HepG2 (cell line): Measurements from ENCODE around the gene TMX4. TPM values are rescaled to one million over a fixed set of nuclear protein-coding genes. Genes with fewer than 3 reads are reported as not detected.

Experiments
- ATAC-seq: fragments of 200-7000 bp; cut with Tn5 transposase; 3 replicates; pipeline ENCODE4 v1.9.1; 2020; ENCODE audit warnings: mild to moderate bottlenecking, moderate library complexity
- BruUV-seq: library from RNA; stranded (reverse); fragments of 400-500 nt; replicated peaks from 2 replicates; lab custom pipeline; 2021; lab: Mats Ljungman, UMichigan
- CTCF ChIA-PET: fragments of 300-600 bp; formaldehyde crosslinking; extraction: SDS; loops from one replicate; lab custom pipeline; 2021; ENCODE audit warnings: low total read pairs, inconsistent platforms, low intra/inter-chr PET ratio; lab: Yijun Ruan, JAX
- POLR2A ChIA-PET: fragments of 350-600 bp; sonication (Branson Sonifier 250); formaldehyde crosslinking; loops from one replicate; lab custom pipeline; 2020; ENCODE audit warnings: antibody characterized with exemption, inconsistent platforms; lab: Yijun Ruan, JAX
- DNase-seq: peaks from one replicate; pipeline ENCODE4 v3.0.0-alpha.2; 2015; ENCODE audit warnings: low spot score
- FAIRE-seq: peaks from 3 replicates; lab custom pipeline; 2011; peaks lifted over from hg19 to GRCh38; lab: Jason Lieb, UNC
- H2AFZ ChIP-seq: one replicate; pipeline ENCODE4 v1.6.1; 2011; ENCODE audit warnings: low read length, inconsistent platforms
- H3K27ac ChIP-seq: fragments of 300-600 bp; 3 replicates; pipeline ENCODE4 v1.8.0; 2011; ENCODE audit warnings: mixed run types, mild to moderate bottlenecking, mixed read lengths, low read length, inconsistent platforms; ENCODE audit not compliant: insufficient read depth; ENCODE audit errors: extremely low read length
- H3K27me3 ChIP-seq, 2 experiments: fragments of 200-600 bp in 1 of 2; 2 replicates in 1 of 2; 3 replicates in 1 of 2; pipeline versions ENCODE4 v1.6.0 to v1.8.0; 2011; ENCODE audit warnings: low read length in 2 of 2, mild to moderate bottlenecking in 2 of 2, moderate library complexity in 2 of 2, inconsistent platforms in 1 of 2; ENCODE audit not compliant: insufficient read depth in 2 of 2, control insufficient read depth in 1 of 2
- H3K36me3 ChIP-seq, 2 experiments: fragments of 200-600 bp in 1 of 2; replicated peaks in 1 of 2; 2 replicates in 1 of 2; 3 replicates in 1 of 2; pipeline versions ENCODE4 v1.5.1 to v1.8.0; 2011; ENCODE audit warnings: low read length in 2 of 2, inconsistent platforms in 1 of 2; ENCODE audit not compliant: insufficient read depth in 2 of 2, control insufficient read depth in 1 of 2
- H3K4me1 ChIP-seq: 2 replicates; pipeline ENCODE4 v1.5.1; 2012; ENCODE audit warnings: low read length, inconsistent platforms; ENCODE audit not compliant: insufficient read depth
- H3K4me2 ChIP-seq: 2 replicates; pipeline ENCODE4 v1.6.0; 2011; ENCODE audit warnings: low read depth, low read length, inconsistent platforms
- H3K4me3 ChIP-seq, 3 experiments: fragments of 200-600 bp in 1 of 3; sonication (generic), shearing (Covaris generic) in 1 of 3; replicated peaks in 1 of 3; 2 replicates each; pipeline ENCODE4 v1.5.1; 2011 to 2016; ENCODE audit warnings: low read length in 3 of 3, inconsistent platforms in 2 of 3, low read depth in 2 of 3, mild to moderate bottlenecking in 2 of 3, control low read depth in 1 of 3, mixed read lengths in 1 of 3; ENCODE audit not compliant: insufficient read depth in 1 of 3
- H3K79me2 ChIP-seq: one replicate; pipeline ENCODE4 v1.6.1; 2011; ENCODE audit warnings: low read length, inconsistent platforms; ENCODE audit not compliant: insufficient read depth
- H3K9ac ChIP-seq: 2 replicates; pipeline ENCODE4 v1.6.0; 2011; ENCODE audit warnings: mild to moderate bottlenecking, low read depth, low read length, inconsistent platforms; ENCODE audit not compliant: insufficient read depth
- H3K9me3 ChIP-seq: 2 replicates; pipeline ENCODE4 v1.5.1; 2012; ENCODE audit warnings: mild to moderate bottlenecking, low read length
- H4K20me1 ChIP-seq: 2 replicates; pipeline ENCODE4 v1.6.0; 2011; ENCODE audit warnings: inconsistent platforms, mild to moderate bottlenecking, low read length, moderate library complexity; ENCODE audit not compliant: insufficient read depth
- ARHGAP35 ChIP-seq: sonication (generic); formaldehyde crosslinking; IDR thresholded peaks from 2 replicates; pipeline ENCODE4 v1.9.0; 2022; ENCODE audit warnings: mild to moderate bottlenecking, inconsistent platforms, moderate library complexity, missing genetic modification reagents, borderline replicate concordance
- GATA4 ChIP-seq: sonication (generic); IDR thresholded peaks from 2 replicates; pipeline ENCODE4 v1.6.1; 2016; ENCODE audit warnings: antibody characterized with exemption, low read depth, borderline replicate concordance
- GATAD2A ChIP-seq: IDR thresholded peaks from 2 replicates; pipeline ENCODE4 v1.6.1; 2016
- HOXA5 ChIP-seq: sonication (generic); formaldehyde crosslinking; IDR thresholded peaks from 2 replicates; pipeline ENCODE4 v1.4.0; 2020; ENCODE audit warnings: missing genetic modification reagents
- JUN ChIP-seq: sonication (generic); formaldehyde crosslinking; IDR thresholded peaks from 2 replicates; pipeline ENCODE4 v1.4.0; 2020; ENCODE audit warnings: mild to moderate bottlenecking, missing genetic modification reagents
- KLF6 ChIP-seq: IDR thresholded peaks from 2 replicates; pipeline ENCODE4 v1.8.0; 2016; ENCODE audit warnings: missing biosample characterization, missing genetic modification reagents
- MTF2 ChIP-seq: sonication (generic); formaldehyde crosslinking; IDR thresholded peaks from 2 replicates; pipeline ENCODE4 v1.5.0; 2020; ENCODE audit warnings: missing genetic modification reagents, borderline replicate concordance
- NR2F1 ChIP-seq, 2 experiments: fragments of 450-650 bp in 1 of 2; formaldehyde crosslinking in 1 of 2; IDR thresholded peaks; 2 replicates each; pipeline versions ENCODE4 v1.5.0 to v1.6.1; 2016 to 2020; ENCODE audit warnings: mild to moderate bottlenecking in 1 of 2, missing compliant biosample characterization in 1 of 2, missing genetic modification reagents in 1 of 2, moderate library complexity in 1 of 2
- PPARG ChIP-seq: conservative IDR thresholded peaks from 2 replicates; pipeline ENCODE4 v1.6.1; 2016; ENCODE audit warnings: missing biosample characterization, missing genetic modification reagents
- RCOR2 ChIP-seq: IDR thresholded peaks from 2 replicates; pipeline ENCODE4 v1.6.1; 2016; ENCODE audit warnings: missing biosample characterization, missing genetic modification reagents
- SIX1 ChIP-seq: sonication (generic); formaldehyde crosslinking; IDR thresholded peaks from 2 replicates; pipeline ENCODE4 v1.4.0; 2020; ENCODE audit warnings: missing genetic modification reagents, borderline replicate concordance
- SMAD9 ChIP-seq: sonication (generic); formaldehyde crosslinking; IDR thresholded peaks from 2 replicates; pipeline ENCODE4 v1.5.1; 2020; ENCODE audit warnings: mild to moderate bottlenecking, missing genetic modification reagents
- YEATS2 ChIP-seq: sonication (generic); formaldehyde crosslinking; IDR thresholded peaks from 2 replicates; pipeline ENCODE4 v1.4.0; 2020; ENCODE audit warnings: missing genetic modification reagents, borderline replicate concordance
- ZBTB14 ChIP-seq: sonication (generic); formaldehyde crosslinking; IDR thresholded peaks from 2 replicates; pipeline ENCODE4 v1.4.0; 2020; ENCODE audit warnings: missing genetic modification reagents
- ZNF414 ChIP-seq: sonication (generic); formaldehyde crosslinking; IDR thresholded peaks from 2 replicates; pipeline ENCODE4 v1.5.0; 2020; ENCODE audit warnings: missing genetic modification reagents
- ZNF510 ChIP-seq: sonication (generic); formaldehyde crosslinking; IDR thresholded peaks from 2 replicates; pipeline ENCODE4 v1.4.0; 2020; ENCODE audit warnings: low read depth, mild to moderate bottlenecking, missing genetic modification reagents
- WGBS: methylation state at CpG from one replicate; pipeline ENCODE4 v1.1.6; 2017; ENCODE audit warnings: low lambda C conversion rate; 5-methylcytosine and 5-hydroxymethylcytosine counted together
- in situ Hi-C: cut with HindIII; loops from 2 replicates; pipeline ENCODE4 v1.10.0; 2017; ENCODE audit warnings: low pct_unique_long_range_greater_than_20kb; ENCODE audit not compliant: extremely low pct_ligation_motif_present
- intact Hi-C: fragments of 100-400 bp; cut with micrococcal nuclease; formaldehyde crosslinking; loops from one replicate; pipeline ENCODE4 v1.10.0; 2022; ENCODE audit not compliant: unreplicated experiment
- polyA plus RNA-seq, 8 experiments: library from polyadenylated mRNA; depleted of rRNA in 3 of 8; stranded (reverse) in 7 of 8; unstranded in 1 of 8; fragments of >200 nt; fragmentation: Illumina TruSeq in 4 of 8; extraction: Trizol in 4 of 8; gene quantifications; 2 replicates each; pipeline versions ENCODE4 v1.2.1 to v1.2.3, GENCODE V29; 2011 to 2016; ENCODE audit warnings: low read depth in 4 of 8, missing spikeins in 1 of 8, mixed read lengths in 1 of 8; ENCODE audit not compliant: insufficient read depth in 1 of 8
- total RNA-seq, 5 experiments: library from RNA; depleted of rRNA; stranded (reverse); fragments of >200 nt; fragmentation: Illumina TruSeq; extraction: Trizol; gene quantifications; 2 replicates each; pipeline ENCODE4 v1.2.3, GENCODE V29; 2016; ENCODE audit warnings: low read depth in 1 of 5
- TF ChIP-seq, protein P1 (sequence below): sonication (generic); formaldehyde crosslinking; IDR thresholded peaks from 2 replicates; pipeline ENCODE4 v1.4.0; 2020; ENCODE audit warnings: missing genetic modification reagents
- TF ChIP-seq, protein P2 (sequence below): sonication (generic); formaldehyde crosslinking; IDR thresholded peaks from 2 replicates; pipeline ENCODE4 v1.8.1; 2022; ENCODE audit warnings: low read depth, mild to moderate bottlenecking, missing genetic modification reagents

Gene TMX4
- total and polyA plus RNA-seq, 2 of the 13 experiments (the other 11 are each of a cell fraction or from before 2014, with no cell fraction given) = 7.6 to 21.4 TPM

DNA sequence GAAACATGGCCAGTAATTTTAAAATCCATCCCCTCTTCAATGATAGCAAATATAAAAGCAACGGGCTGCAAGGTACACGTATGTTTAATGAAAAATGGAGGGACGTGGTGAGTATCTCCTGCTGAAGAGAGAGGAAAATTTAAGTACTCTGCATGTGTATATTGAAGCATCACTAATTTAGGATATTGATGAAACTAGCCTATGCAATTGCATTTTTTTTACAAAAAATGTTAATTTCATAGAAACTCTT, 362 bp upstream of the TMX4 start:
- Histone ChIP-seq H3K27me3 (no peaks in the 10 kb centered on the region), H3K79me2 (no peaks in the 10 kb centered on the region), H4K20me1 (no peaks in the 10 kb centered on the region), H3K4me1 (peaks cover 19% of the 10 kb centered on the region), H3K4me2 (peak overlapping the region; percentile 96), H3K27ac (peak overlapping the region; percentile 94), H2AFZ (no peak overlapping the region), H3K36me3 (no peaks in the 10 kb centered on the region), H3K9me3 (no peaks in the 10 kb centered on the region), H3K9ac (peak overlapping the region; percentile 94), H3K4me3 (peak overlapping the region; percentile 74 to 89 (median 87))
- ChIA-PET CTCF (interaction anchor here (1.4 kb wide), 1 partner anchor 39 kb away, joined by 5 read pairs; no protein-coding TSS in a partner anchor), POLR2A (interaction anchor here (0.6 to 1.2 kb wide), 12 partner anchors 11 to 103 kb away, joined by 3 to 6 read pairs (median 4); no protein-coding TSS in a partner anchor)
- in situ Hi-C loops (no loop called here), intact Hi-C loops (loop anchor here (1.0 kb wide), 2 partner anchors 40 to 84 kb away; no protein-coding TSS in a partner anchor)
- ATAC-seq = no peak
- FAIRE-seq = no peak
- WGBS = 3% methylated on average over 3 of the region's 3 CpGs
- no TSS peak for BruUV-seq
- DNase-seq = no peak
- TF ChIP-seq GATA4 (peak; percentile 5; the same call in 1 of the 2 replicates), GATAD2A (CRISPR knock-in tag) (peak; percentile 8; the same call in 1 of the 2 replicates), ZNF510 (CRISPR knock-in tag) (0 out of 2 replicates have a peak, but pooled peaks have one; percentile 23), RCOR2 (CRISPR knock-in tag) (0 out of 2 replicates have a peak, but pooled peaks have one; percentile 23), ARHGAP35 (CRISPR knock-in tag) (no peak), YEATS2 (CRISPR knock-in tag) (peak; percentile 20; the same call in 1 of the 2 replicates), KLF6 (CRISPR knock-in tag) (peak; percentile 8; the same call in 1 of the 2 replicates), PPARG (CRISPR knock-in tag) (no peak), JUN (CRISPR knock-in tag) (0 out of 2 replicates have a peak, but pooled peaks have one; percentile 5), NR2F1 (CRISPR knock-in tag; IDR thresholded peaks at IDR 0.05) (0 out of 4 replicates have a peak, but pooled peaks of 1 of the 2 experiments have one; percentile 18), ZBTB14 (CRISPR knock-in tag) (0 out of 2 replicates have a peak, but pooled peaks have one; percentile 34), HOXA5 (CRISPR knock-in tag) (peak; percentile 16; the same call in 1 of the 2 replicates), SIX1 (CRISPR knock-in tag) (0 out of 2 replicates have a peak, but pooled peaks have one; percentile 4), SMAD9 (CRISPR knock-in tag) (0 out of 2 replicates have a peak, but pooled peaks have one; percentile 0), MTF2 (CRISPR knock-in tag) (no peak; the same call in 1 of the 2 replicates), ZNF414 (CRISPR knock-in tag) (no peak)
- TF ChIP-seq, protein P1, sequence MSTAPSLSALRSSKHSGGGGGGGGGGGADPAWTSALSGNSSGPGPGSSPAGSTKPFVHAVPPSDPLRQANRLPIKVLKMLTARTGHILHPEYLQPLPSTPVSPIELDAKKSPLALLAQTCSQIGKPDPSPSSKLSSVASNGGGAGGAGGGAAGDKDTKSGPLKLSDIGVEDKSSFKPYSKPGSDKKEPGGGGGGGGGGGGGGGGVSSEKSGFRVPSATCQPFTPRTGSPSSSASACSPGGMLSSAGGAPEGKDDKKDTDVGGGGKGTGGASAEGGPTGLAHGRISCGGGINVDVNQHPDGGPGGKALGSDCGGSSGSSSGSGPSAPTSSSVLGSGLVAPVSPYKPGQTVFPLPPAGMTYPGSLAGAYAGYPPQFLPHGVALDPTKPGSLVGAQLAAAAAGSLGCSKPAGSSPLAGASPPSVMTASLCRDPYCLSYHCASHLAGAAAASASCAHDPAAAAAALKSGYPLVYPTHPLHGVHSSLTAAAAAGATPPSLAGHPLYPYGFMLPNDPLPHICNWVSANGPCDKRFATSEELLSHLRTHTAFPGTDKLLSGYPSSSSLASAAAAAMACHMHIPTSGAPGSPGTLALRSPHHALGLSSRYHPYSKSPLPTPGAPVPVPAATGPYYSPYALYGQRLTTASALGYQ = 0 out of 2 replicates have a peak, but pooled peaks have one; percentile 7
- TF ChIP-seq, protein P2, sequence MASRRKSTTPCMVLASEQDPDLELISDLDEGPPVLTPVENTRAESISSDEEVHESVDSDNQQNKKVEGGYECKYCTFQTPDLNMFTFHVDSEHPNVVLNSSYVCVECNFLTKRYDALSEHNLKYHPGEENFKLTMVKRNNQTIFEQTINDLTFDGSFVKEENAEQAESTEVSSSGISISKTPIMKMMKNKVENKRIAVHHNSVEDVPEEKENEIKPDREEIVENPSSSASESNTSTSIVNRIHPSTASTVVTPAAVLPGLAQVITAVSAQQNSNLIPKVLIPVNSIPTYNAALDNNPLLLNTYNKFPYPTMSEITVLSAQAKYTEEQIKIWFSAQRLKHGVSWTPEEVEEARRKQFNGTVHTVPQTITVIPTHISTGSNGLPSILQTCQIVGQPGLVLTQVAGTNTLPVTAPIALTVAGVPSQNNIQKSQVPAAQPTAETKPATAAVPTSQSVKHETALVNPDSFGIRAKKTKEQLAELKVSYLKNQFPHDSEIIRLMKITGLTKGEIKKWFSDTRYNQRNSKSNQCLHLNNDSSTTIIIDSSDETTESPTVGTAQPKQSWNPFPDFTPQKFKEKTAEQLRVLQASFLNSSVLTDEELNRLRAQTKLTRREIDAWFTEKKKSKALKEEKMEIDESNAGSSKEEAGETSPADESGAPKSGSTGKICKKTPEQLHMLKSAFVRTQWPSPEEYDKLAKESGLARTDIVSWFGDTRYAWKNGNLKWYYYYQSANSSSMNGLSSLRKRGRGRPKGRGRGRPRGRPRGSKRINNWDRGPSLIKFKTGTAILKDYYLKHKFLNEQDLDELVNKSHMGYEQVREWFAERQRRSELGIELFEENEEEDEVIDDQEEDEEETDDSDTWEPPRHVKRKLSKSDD = no peak; the same call in 1 of the 2 replicates
